ENCODE data around the gene SLC25A45. TPM values are rescaled to one million over a fixed set of nuclear protein-coding genes. Genes with fewer than 3 reads are reported as not detected.

SLC25A45 gene
- total and polyA plus RNA-seq, 4 donors, result 5.6 to 16.0 (median 9.9) TPM

GRCh38 chr11:65401073-65401802, 18.8 kb upstream of the SLC25A45 start:
- Histone ChIP-seq H3K27ac (ENCODE audit: low read depth in 1 of 2, low read length in 2 of 2) (no peak overlapping the region), H3K4me1 (ENCODE audit: control insufficient read depth in 1 of 2, insufficient read depth in 2 of 2, low read length in 2 of 2) (no peaks in the 10 kb centered on the region), H3K36me3 (ENCODE audit: control insufficient read depth in 1 of 2, insufficient read depth in 2 of 2, low read length in 1 of 2) (peaks cover 0 to 2% of the 10 kb centered on the region in 2 donors), H3K9me3 (ENCODE audit: control insufficient read depth, low read length) (no peaks in the 10 kb centered on the region), H3K4me3 (ENCODE audit: low read length in 2 of 2) (no peak overlapping the region), H3K27me3 (ENCODE audit: control insufficient read depth in 1 of 2, insufficient read depth in 2 of 2, low read length in 1 of 2) (no peaks in the 10 kb centered on the region)
- no peak for ATAC-seq (ENCODE audit: low FRiP score)
- DNase-seq, result no peak
- WGBS, 2 donors, result 72 to 75% methylated on average over 16 of the region's 16 CpGs
- intact Hi-C loops (cut with DNase I), result no loop called here

GRCh38 chr11:65400307-65401072, 18.0 kb upstream of the SLC25A45 start:
- H3K27ac ChIP-seq (ENCODE audit: low read depth in 1 of 2, low read length in 2 of 2), result no peak overlapping the region
- intact Hi-C loops (cut with DNase I), result no loop called here
- WGBS, 2 donors, result 79 to 81% methylated on average over 17 of the region's 17 CpGs
- H3K4me3 ChIP-seq (ENCODE audit: low read length in 2 of 2), result no peak overlapping the region
- ATAC-seq (ENCODE audit: low FRiP score) (no peak), DNase-seq (no peak)
- H3K27me3 ChIP-seq (ENCODE audit: control insufficient read depth in 1 of 2, insufficient read depth in 2 of 2, low read length in 1 of 2), result no peaks in the 10 kb centered on the region
- H3K4me1 ChIP-seq (ENCODE audit: control insufficient read depth in 1 of 2, insufficient read depth in 2 of 2, low read length in 2 of 2), result no peaks in the 10 kb centered on the region
- no peaks in the 10 kb centered on the region for H3K9me3 ChIP-seq (ENCODE audit: control insufficient read depth, low read length)
- H3K36me3 ChIP-seq (ENCODE audit: control insufficient read depth in 1 of 2, insufficient read depth in 2 of 2, low read length in 1 of 2), result peaks cover 0 to 2% of the 10 kb centered on the region in 2 donors

- DNase-seq (no peak), ATAC-seq (ENCODE audit: low FRiP score) (no peak)
- intact Hi-C loops (cut with DNase I), result no loop called here
- no peaks in the 10 kb centered on the region for H3K9me3 ChIP-seq (ENCODE audit: control insufficient read depth, low read length)
- no peaks in the 10 kb centered on the region for H3K4me1 ChIP-seq (ENCODE audit: control insufficient read depth in 1 of 2, insufficient read depth in 2 of 2, low read length in 2 of 2)
- H3K4me3 ChIP-seq (ENCODE audit: low read length in 2 of 2), result no peak overlapping the region
- H3K27me3 ChIP-seq (ENCODE audit: control insufficient read depth in 1 of 2, insufficient read depth in 2 of 2, low read length in 1 of 2), result no peaks in the 10 kb centered on the region
- WGBS, 2 donors, result 90 to 95% methylated on average over 10 of the region's 10 CpGs
- H3K36me3 ChIP-seq (ENCODE audit: control insufficient read depth in 1 of 2, insufficient read depth in 2 of 2, low read length in 1 of 2), result no peaks in the 10 kb centered on the region
- no peak overlapping the region for H3K27ac ChIP-seq (ENCODE audit: low read depth in 1 of 2, low read length in 2 of 2)
Observed at GRCh38 chr11:65399845-65400244, 17.4 kb upstream of the SLC25A45 start.

- 87 to 91% methylated on average over 13 of the region's 13 CpGs for WGBS, 2 donors
- Histone ChIP-seq H3K36me3 (ENCODE audit: control insufficient read depth in 1 of 2, insufficient read depth in 2 of 2, low read length in 1 of 2) (no peaks in the 10 kb centered on the region), H3K4me1 (ENCODE audit: control insufficient read depth in 1 of 2, insufficient read depth in 2 of 2, low read length in 2 of 2) (no peaks in the 10 kb centered on the region), H3K27me3 (ENCODE audit: control insufficient read depth in 1 of 2, insufficient read depth in 2 of 2, low read length in 1 of 2) (no peaks in the 10 kb centered on the region), H3K9me3 (ENCODE audit: control insufficient read depth, low read length) (no peaks in the 10 kb centered on the region), H3K4me3 (ENCODE audit: low read length in 2 of 2) (no peak overlapping the region), H3K27ac (ENCODE audit: low read depth in 1 of 2, low read length in 2 of 2) (no peak overlapping the region)
- DNase-seq (no peak), ATAC-seq (ENCODE audit: low FRiP score) (no peak)
- intact Hi-C loops (cut with DNase I), result no loop called here
Observed at GRCh38 chr11:65399249-65399648, 16.8 kb upstream of the SLC25A45 start.

- no peaks in the 10 kb centered on the region for H3K36me3 ChIP-seq (ENCODE audit: control insufficient read depth in 1 of 2, insufficient read depth in 2 of 2, low read length in 1 of 2)
- no peak overlapping the region for H3K4me3 ChIP-seq (ENCODE audit: low read length in 2 of 2)
- no peak for DNase-seq
- H3K9me3 ChIP-seq (ENCODE audit: control insufficient read depth, low read length), result no peaks in the 10 kb centered on the region
- intact Hi-C loops (cut with DNase I), result no loop called here
- no peak overlapping the region for H3K27ac ChIP-seq (ENCODE audit: low read depth in 1 of 2, low read length in 2 of 2)
- ATAC-seq (ENCODE audit: low FRiP score), result no peak
- WGBS, 2 donors, result 80 to 82% methylated on average over 16 of the region's 16 CpGs
- no peaks in the 10 kb centered on the region for H3K27me3 ChIP-seq (ENCODE audit: control insufficient read depth in 1 of 2, insufficient read depth in 2 of 2, low read length in 1 of 2)
- no peaks in the 10 kb centered on the region for H3K4me1 ChIP-seq (ENCODE audit: control insufficient read depth in 1 of 2, insufficient read depth in 2 of 2, low read length in 2 of 2)
Observed at GRCh38 chr11:65398362-65398910, 16.0 kb upstream of the SLC25A45 start.

GRCh38 chr11:65396769-65397745, 14.6 kb upstream of the SLC25A45 start:
- intact Hi-C loops (cut with DNase I), result no loop called here

GRCh38 chr11:65395961-65396530, 13.6 kb upstream of the SLC25A45 start:
- ATAC-seq (ENCODE audit: low FRiP score) (no peak), DNase-seq (no peak)
- no peak overlapping the region for H3K4me3 ChIP-seq (ENCODE audit: low read length in 2 of 2)
- no peak overlapping the region for H3K27ac ChIP-seq (ENCODE audit: low read depth in 1 of 2, low read length in 2 of 2)
- H3K27me3 ChIP-seq (ENCODE audit: control insufficient read depth in 1 of 2, insufficient read depth in 2 of 2, low read length in 1 of 2), result no peaks in the 10 kb centered on the region
- WGBS, 2 donors, result 84 to 88% methylated on average over 15 of the region's 15 CpGs
- no peaks in the 10 kb centered on the region for H3K9me3 ChIP-seq (ENCODE audit: control insufficient read depth, low read length)
- no peaks in the 10 kb centered on the region for H3K36me3 ChIP-seq (ENCODE audit: control insufficient read depth in 1 of 2, insufficient read depth in 2 of 2, low read length in 1 of 2)
- intact Hi-C loops (cut with DNase I), result no loop called here
- H3K4me1 ChIP-seq (ENCODE audit: control insufficient read depth in 1 of 2, insufficient read depth in 2 of 2, low read length in 2 of 2), result no peaks in the 10 kb centered on the region

More at GRCh38 chr11:65396769-65397745, 14.6 kb upstream of the SLC25A45 start:
- WGBS, 2 donors, result 90 to 92% methylated on average over 37 to 38 of the region's 38 CpGs
- H3K27ac ChIP-seq (ENCODE audit: low read depth in 1 of 2, low read length in 2 of 2), result no peak overlapping the region
- no peaks in the 10 kb centered on the region for H3K27me3 ChIP-seq (ENCODE audit: control insufficient read depth in 1 of 2, insufficient read depth in 2 of 2, low read length in 1 of 2)
- DNase-seq (no peak), ATAC-seq (ENCODE audit: low FRiP score) (no peak)
- no peaks in the 10 kb centered on the region for H3K9me3 ChIP-seq (ENCODE audit: control insufficient read depth, low read length)
- no peaks in the 10 kb centered on the region for H3K4me1 ChIP-seq (ENCODE audit: control insufficient read depth in 1 of 2, insufficient read depth in 2 of 2, low read length in 2 of 2)
- no peaks in the 10 kb centered on the region for H3K36me3 ChIP-seq (ENCODE audit: control insufficient read depth in 1 of 2, insufficient read depth in 2 of 2, low read length in 1 of 2)
- H3K4me3 ChIP-seq (ENCODE audit: low read length in 2 of 2), result no peak overlapping the region

GRCh38 chr11:65394125-65394536, 11.7 kb upstream of the SLC25A45 start:
- H3K27ac ChIP-seq (ENCODE audit: low read depth in 1 of 2, low read length in 2 of 2), result no peak overlapping the region
- intact Hi-C loops (cut with DNase I), result no loop called here
- no peak overlapping the region for H3K4me3 ChIP-seq (ENCODE audit: low read length in 2 of 2)
- DNase-seq (no peak), ATAC-seq (ENCODE audit: low FRiP score) (no peak)
- no peaks in the 10 kb centered on the region for H3K27me3 ChIP-seq (ENCODE audit: control insufficient read depth in 1 of 2, insufficient read depth in 2 of 2, low read length in 1 of 2)
- no peaks in the 10 kb centered on the region for H3K4me1 ChIP-seq (ENCODE audit: control insufficient read depth in 1 of 2, insufficient read depth in 2 of 2, low read length in 2 of 2)
- WGBS, 2 donors, result 94 to 95% methylated on average over 20 of the region's 20 CpGs
- H3K9me3 ChIP-seq (ENCODE audit: control insufficient read depth, low read length), result no peaks in the 10 kb centered on the region
- no peaks in the 10 kb centered on the region for H3K36me3 ChIP-seq (ENCODE audit: control insufficient read depth in 1 of 2, insufficient read depth in 2 of 2, low read length in 1 of 2)
